GM12878 (cell line): ENCODE results near the gene LMX1B. TPM values are rescaled to one million over a fixed set of nuclear protein-coding genes. Genes with fewer than 3 reads are reported as not detected.

Experiments used
- ATAC-seq: fragments of 200-7000 bp; cut with Tn5 transposase; 3 replicates; pipeline ENCODE4 v1.9.1; 2020; ENCODE audit warnings: mild to moderate bottlenecking, moderate library complexity
- BruUV-seq: library from RNA; stranded (reverse); fragments of 400-500 nt; replicated peaks from 2 replicates; lab custom pipeline; 2021; lab: Mats Ljungman, UMichigan
- CTCF ChIA-PET: fragments of 300-600 bp; sonication (Branson Sonifier 250); formaldehyde crosslinking; extraction: SDS; loops from one replicate; lab custom pipeline; 2021; ENCODE audit warnings: inconsistent platforms; lab: Yijun Ruan, JAX
- POLR2A ChIA-PET: fragments of 350-600 bp; formaldehyde crosslinking; extraction: SDS; loops from one replicate; lab custom pipeline; 2021; ENCODE audit warnings: inconsistent platforms; lab: Charles Lee
- RAD21 ChIA-PET: fragments of 300-600 bp; sonication (Branson Sonifier 250); formaldehyde crosslinking; loops from one replicate; lab custom pipeline; 2023; ENCODE audit warnings: antibody characterized with exemption; ENCODE audit not compliant: unreplicated experiment; lab: Charles Lee
- SMC1A ChIA-PET: fragments of 300-600 bp; sonication (Branson Sonifier 250); formaldehyde crosslinking; loops from one replicate; lab custom pipeline; 2023; ENCODE audit not compliant: unreplicated experiment, uncharacterized antibody; lab: Charles Lee
- DNase-seq: peaks from one replicate; pipeline ENCODE4 v3.0.0-alpha.2; 2011; ENCODE audit warnings: low read depth, low spot score
- FAIRE-seq: peaks from 3 replicates; lab custom pipeline; 2011; peaks lifted over from hg19 to GRCh38; lab: Jason Lieb, UNC
- H2AFZ ChIP-seq: 2 replicates; pipeline ENCODE4 v1.6.0; 2011; ENCODE audit warnings: low read depth, low read length, control low read depth; ENCODE audit not compliant: control insufficient read depth
- H3K27ac ChIP-seq: 2 replicates; pipeline ENCODE4 v1.5.1; 2011; ENCODE audit warnings: control low read depth; ENCODE audit not compliant: control insufficient read depth, insufficient read depth
- H3K27me3 ChIP-seq, 2 experiments: replicated peaks in 1 of 2; 2 replicates each; pipeline versions ENCODE4 v1.6.0 to v1.6.1; 2011; ENCODE audit warnings: low read length in 1 of 2; ENCODE audit not compliant: control insufficient read depth in 2 of 2, insufficient read depth in 2 of 2
- H3K36me3 ChIP-seq, 2 experiments: 2 replicates each; pipeline ENCODE4 v1.5.1; 2011; ENCODE audit warnings: low read length in 1 of 2; ENCODE audit not compliant: control insufficient read depth in 2 of 2, insufficient read depth in 2 of 2
- H3K4me1 ChIP-seq: 2 replicates; pipeline ENCODE4 v1.6.1; 2011; ENCODE audit warnings: mild to moderate bottlenecking, low read length, moderate library complexity, mixed read lengths; ENCODE audit not compliant: control insufficient read depth, insufficient read depth
- H3K4me2 ChIP-seq: 2 replicates; pipeline ENCODE4 v1.6.0; 2011; ENCODE audit warnings: control low read depth; ENCODE audit not compliant: control insufficient read depth, insufficient read depth
- H3K4me3 ChIP-seq: fragments of 200-600 bp; sonication (generic); 2 replicates; pipeline ENCODE4 v1.5.1; 2016
- H3K79me2 ChIP-seq: 2 replicates; pipeline ENCODE4 v1.6.0; 2011; ENCODE audit warnings: low read length; ENCODE audit not compliant: control insufficient read depth, insufficient read depth
- H3K9ac ChIP-seq: 2 replicates; pipeline ENCODE4 v1.8.0; 2011; ENCODE audit warnings: low read length, control low read depth, mixed read lengths; ENCODE audit not compliant: control insufficient read depth, insufficient read depth
- H3K9me3 ChIP-seq: replicated peaks from 3 replicates; pipeline ENCODE4 v1.5.1; 2011; ENCODE audit warnings: mild to moderate bottlenecking, low read length; ENCODE audit not compliant: control insufficient read depth, insufficient read depth
- H4K20me1 ChIP-seq: 2 replicates; pipeline ENCODE4 v1.6.0; 2011; ENCODE audit not compliant: control insufficient read depth, insufficient read depth
- ATF7 ChIP-seq: fragments of 450-650 bp; IDR thresholded peaks from 2 replicates; pipeline ENCODE4 v1.6.1; 2016; ENCODE audit warnings: low read depth, mild to moderate bottlenecking
- BCL3 ChIP-seq: IDR thresholded peaks from 2 replicates; pipeline ENCODE4 v1.6.1; 2011; ENCODE audit warnings: borderline replicate concordance, low read depth, mild to moderate bottlenecking, moderate library complexity, low read length; ENCODE audit not compliant: insufficient read depth, poor library complexity, severe bottlenecking
- HDGF ChIP-seq: fragments of 450-650 bp; IDR thresholded peaks from 2 replicates; pipeline ENCODE4 v1.6.1; 2016; ENCODE audit warnings: antibody characterized with exemption
- HSF1 ChIP-seq: fragments of 150-350 bp; IDR thresholded peaks from 2 replicates; pipeline ENCODE4 v1.6.1; 2014; ENCODE audit warnings: mild to moderate bottlenecking, low read depth, low read length
- MYB ChIP-seq: fragments of 150-350 bp; IDR thresholded peaks from 2 replicates; pipeline ENCODE4 v1.6.1; 2014; ENCODE audit warnings: mild to moderate bottlenecking, low read depth, low read length, borderline replicate concordance
- NR2C1 ChIP-seq: fragments of 450-650 bp; IDR thresholded peaks from 2 replicates; pipeline ENCODE4 v1.6.1; 2017; ENCODE audit warnings: antibody characterized with exemption, mild to moderate bottlenecking, moderate library complexity
- PRDM15 ChIP-seq: fragments of 450-650 bp; formaldehyde crosslinking; IDR thresholded peaks from 2 replicates; pipeline ENCODE4 v1.4.0; 2020; ENCODE audit warnings: mild to moderate bottlenecking, moderate library complexity
- SREBF2 ChIP-seq: IDR thresholded peaks from 2 replicates; pipeline ENCODE4 v1.6.1; 2012; ENCODE audit warnings: mild to moderate bottlenecking, low read length
- SUZ12 ChIP-seq: fragments of 200-600 bp; sonication (generic); IDR thresholded peaks from one replicate; pipeline ENCODE4 v1.6.1; 2018; ENCODE audit warnings: antibody characterized with exemption, mild to moderate bottlenecking; ENCODE audit not compliant: unreplicated experiment
- USF1 ChIP-seq: IDR thresholded peaks from 2 replicates; pipeline ENCODE4 v1.6.1; 2011; ENCODE audit warnings: borderline replicate concordance, low read depth, mild to moderate bottlenecking, moderate library complexity, mixed read lengths, low read length; ENCODE audit not compliant: insufficient read depth; ENCODE audit errors: extremely low read length
- WGBS: methylation state at CpG from one replicate; pipeline ENCODE4 v1.1.6; 2016; ENCODE audit warnings: low lambda C conversion rate; ENCODE audit not compliant: insufficient replicate concordance, insufficient coverage; ENCODE audit errors: missing lambda C conversion rate; 5-methylcytosine and 5-hydroxymethylcytosine counted together
- in situ Hi-C: fragments of 300-500 bp; cut with MboI; formaldehyde crosslinking; loops from 9 replicates; pipeline ENCODE4 v1.14.3; 2018; ENCODE audit warnings: mixed read lengths
- intact Hi-C: fragments of 100-400 bp; cut with micrococcal nuclease; formaldehyde crosslinking; loops from one replicate; pipeline ENCODE4 v1.14.2; 2022; ENCODE audit not compliant: unreplicated experiment
- polyA plus RNA-seq, 11 experiments: library from polyadenylated mRNA; depleted of rRNA in 4 of 11; unstranded in 6 of 11; stranded (reverse) in 5 of 11; fragments of >200 nt; fragmentation: Nextera tagmentation in 4 of 11; fragmentation: Illumina TruSeq in 1 of 11; extraction: Ambion mirVana in 4 of 11; extraction: Trizol in 1 of 11; gene quantifications; 1 replicate in 1 of 11; 2 replicates in 10 of 11; pipeline versions ENCODE4 v1.2.1 to v1.2.3, GENCODE V29; 2011 to 2016; ENCODE audit warnings: inconsistent platforms in 2 of 11, missing spikeins in 2 of 11, low read depth in 1 of 11
- total RNA-seq, 4 experiments: library from RNA; depleted of rRNA in 3 of 4; stranded (reverse); fragments of >200 nt in 3 of 4; fragmentation: Illumina TruSeq in 1 of 4; extraction: Trizol in 1 of 4; gene quantifications; 2 replicates each; pipeline versions ENCODE4 v1.2.1 to v1.2.3, GENCODE V29; 2013 to 2021

The LMX1B gene
- total and polyA plus RNA-seq, 10 of the 15 experiments (the other 5 are each of a cell fraction or from before 2014, with no cell fraction given), result not detected

DNA sequence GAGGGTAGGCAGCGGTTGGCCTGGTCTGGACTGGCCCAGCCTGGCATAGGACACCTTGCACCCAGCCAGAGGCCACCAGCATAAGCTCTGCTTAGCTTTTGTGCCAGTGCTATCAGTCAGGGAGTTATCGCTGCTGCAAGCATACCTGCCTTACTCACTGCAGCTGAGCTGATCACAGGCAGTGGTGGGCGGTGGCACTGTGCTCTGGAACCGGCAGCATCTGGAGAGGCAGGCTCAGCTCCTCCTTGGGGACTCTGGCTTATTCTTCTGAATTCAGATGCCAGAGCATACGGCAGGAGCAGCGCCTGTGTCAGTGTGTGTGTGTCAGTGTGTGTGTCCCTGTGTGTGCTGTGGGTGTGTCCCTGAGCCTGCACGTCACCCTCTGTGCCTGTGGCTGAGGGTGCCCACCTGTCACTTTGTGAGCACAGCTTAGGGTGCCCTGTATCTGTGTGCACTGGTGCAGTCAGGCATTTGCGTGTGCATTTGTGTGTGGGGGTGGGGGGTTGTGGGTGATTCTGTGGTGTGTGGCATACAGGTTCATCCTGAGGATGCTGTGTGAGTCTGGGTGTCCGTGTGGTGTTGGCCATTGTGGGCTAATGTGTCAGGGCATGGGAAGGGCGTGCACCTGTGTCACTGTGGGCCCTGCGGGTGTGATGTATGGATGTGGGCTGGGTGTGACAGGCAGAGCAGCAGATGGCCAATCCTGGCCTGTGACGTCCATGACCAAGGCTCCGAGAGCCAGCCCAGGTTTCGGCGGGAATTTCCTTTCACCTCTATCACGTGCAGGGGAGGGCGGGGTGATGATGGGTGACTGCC is 23.5 kb downstream of the LMX1B start:
- TF ChIP-seq SUZ12 (no peak), HDGF (no peak), NR2C1 (no peak), USF1 (no peak), MYB (no peak), HSF1 (no peak), ATF7 (no peak), BCL3 (no peak), PRDM15 (CRISPR knock-in tag) (no peak), SREBF2 (no peak)
- Histone ChIP-seq H3K4me3 (no peak overlapping the region), H3K27ac (no peak overlapping the region), H3K4me1 (no peaks in the 10 kb centered on the region), H3K9me3 (no peaks in the 10 kb centered on the region), H3K4me2 (no peak overlapping the region), H3K79me2 (no peaks in the 10 kb centered on the region), H2AFZ (no peak overlapping the region), H3K9ac (no peak overlapping the region), H4K20me1 (no peaks in the 10 kb centered on the region; the same call in 1 of the 2 replicates), H3K36me3 (no peaks in the 10 kb centered on the region), H3K27me3 (peaks cover 9 to 15% of the 10 kb centered on the region in 2 experiments)
- ChIA-PET SMC1A (no interaction called here), RAD21 (no interaction called here), CTCF (no interaction called here), POLR2A (no interaction called here)
- no peak for DNase-seq
- no peak for FAIRE-seq
- WGBS, result 15% methylated on average over 17 of the region's 17 CpGs
- no peak for ATAC-seq
- BruUV-seq, result no TSS peak
- intact Hi-C loops, result no loop called here
- in situ Hi-C loops, result no loop called here
